BLaER1 treated with 17β-estradiol and CSF1 and Interleukin-3, amounts not matched to agents 10 nM and 100 nM (cell line): Measurements from ENCODE around the gene CSNK1D.

ENCODE experiments used
- H3K27ac ChIP-seq, 11 experiments: shearing (Covaris generic); formaldehyde crosslinking; 2 replicates each; pipeline ENCODE4 v1.8.1; 2022
- H3K27me3 ChIP-seq, 11 experiments: shearing (Covaris generic); formaldehyde crosslinking; 2 replicates each; pipeline ENCODE4 v1.8.1; 2022
- H3K36me3 ChIP-seq, 11 experiments: shearing (Covaris generic); formaldehyde crosslinking; 2 replicates each; pipeline ENCODE4 v1.8.1; 2022
- H3K4me1 ChIP-seq, 10 experiments: shearing (Covaris generic); formaldehyde crosslinking; 2 replicates each; pipeline ENCODE4 v1.8.1; 2022
- H3K4me2 ChIP-seq, 11 experiments: shearing (Covaris generic); formaldehyde crosslinking; 2 replicates each; pipeline ENCODE4 v1.8.1; 2022
- H3K4me3 ChIP-seq, 10 experiments: shearing (Covaris generic); formaldehyde crosslinking; 2 replicates each; pipeline ENCODE4 v1.8.1; 2022
- H3K9ac ChIP-seq, 11 experiments: shearing (Covaris generic); formaldehyde crosslinking; 2 replicates each; pipeline ENCODE4 v1.8.1; 2022
- H3K9me3 ChIP-seq, 11 experiments: shearing (Covaris generic); formaldehyde crosslinking; replicated peaks in 1 of 11; 2 replicates each; pipeline ENCODE4 v1.8.1; 2022
- H4K20me1 ChIP-seq, 11 experiments: shearing (Covaris generic); formaldehyde crosslinking; 2 replicates each; pipeline ENCODE4 v1.8.1; 2022
- Cebpa-rat ChIP-seq, 11 experiments: shearing (Covaris generic); IDR thresholded peaks; 2 replicates each; pipeline ENCODE4 v1.8.1; 2022

The CSNK1D gene

GRCh38 chr17:82318772-82319606 lies 45.5 kb upstream of the CSNK1D start:
- Histone ChIP-seq H3K4me2 (no peak overlapping the region), H3K9me3 (peaks cover 0 to 21% (median 15%) of the 10 kb centered on the region in 11 experiments; a peak in 14 of 22 replicates), H3K36me3 (no peaks in the 10 kb centered on the region), H3K4me3 (no peak overlapping the region), H3K4me1 (peaks cover 21 to 55% (median 37%) of the 10 kb centered on the region in 10 experiments; a peak in 19 of 20 replicates), H3K27ac (no peak overlapping the region), H4K20me1 (peaks cover 0 to 44% (median 0%) of the 10 kb centered on the region in 11 experiments; a peak in 8 of 22 replicates), H3K9ac (no peak overlapping the region), H3K27me3 (peaks cover 31 to 64% (median 55%) of the 10 kb centered on the region in 11 experiments)
- TF ChIP-seq Cebpa-rat (IDR thresholded peaks at IDR 0.05): no peak

GRCh38 chr17:82318169-82318498 lies 44.6 kb upstream of the CSNK1D start:
- no peak for TF ChIP-seq Cebpa-rat (IDR thresholded peaks at IDR 0.05)
- peaks cover 0 to 21% (median 15%) of the 10 kb centered on the region in 11 experiments; a peak in 14 of 22 replicates for H3K9me3 ChIP-seq
- H3K4me1 ChIP-seq: peaks cover 21 to 50% (median 36%) of the 10 kb centered on the region in 10 experiments; a peak in 19 of 20 replicates
- no peak overlapping the region for H3K9ac ChIP-seq
- no peak overlapping the region for H3K4me2 ChIP-seq
- no peak overlapping the region for H3K27ac ChIP-seq
- H3K4me3 ChIP-seq: no peak overlapping the region
- peaks cover 31 to 65% (median 56%) of the 10 kb centered on the region in 11 experiments for H3K27me3 ChIP-seq
- H3K36me3 ChIP-seq: no peaks in the 10 kb centered on the region
- peaks cover 0 to 48% (median 0%) of the 10 kb centered on the region in 11 experiments; a peak in 8 of 22 replicates for H4K20me1 ChIP-seq

GRCh38 chr17:82317394-82318168 lies 44.1 kb upstream of the CSNK1D start, which contains the start of gene CD7:
TSS of gene CD7 (minus strand) at chr17:82317608. CDS start at chr17:82317495, 113 bp downstream.
- Histone ChIP-seq H3K4me3 (no peak within 1 kb of the TSS), H3K27ac (no peak within 1 kb of the TSS; a peak in 1 of 22 replicates), H3K4me2 (peak within 1 kb of the TSS in 9 of 11 experiments; percentile 10 to 82 (median 75); a peak in 16 of 22 replicates), H3K27me3 (peaks cover 31 to 60% (median 55%) of the 10 kb centered on the region in 11 experiments), H3K4me1 (peaks cover 21 to 50% (median 36%) of the 10 kb centered on the region in 10 experiments; a peak in 19 of 20 replicates), H3K36me3 (no peaks in the 10 kb centered on the region), H3K9me3 (peaks cover 0 to 21% (median 15%) of the 10 kb centered on the region in 11 experiments; a peak in 14 of 22 replicates), H4K20me1 (peaks cover 0 to 48% (median 0%) of the 10 kb centered on the region in 11 experiments; a peak in 8 of 22 replicates), H3K9ac (no peak within 1 kb of the TSS; a peak in 1 of 22 replicates)
- no peak for TF ChIP-seq Cebpa-rat (IDR thresholded peaks at IDR 0.05)

- peaks cover 21 to 44% (median 35%) of the 10 kb centered on the region in 10 experiments; a peak in 19 of 20 replicates for H3K4me1 ChIP-seq
- no peak for TF ChIP-seq Cebpa-rat (IDR thresholded peaks at IDR 0.05)
- no peaks in the 10 kb centered on the region for H3K36me3 ChIP-seq
- H3K9me3 ChIP-seq: peaks cover 0 to 21% (median 15%) of the 10 kb centered on the region in 11 experiments; a peak in 14 of 22 replicates
- H4K20me1 ChIP-seq: peaks cover 0 to 43% (median 0%) of the 10 kb centered on the region in 11 experiments; a peak in 8 of 22 replicates
- no peak overlapping the region for H3K4me3 ChIP-seq
- peaks cover 27 to 54% (median 48%) of the 10 kb centered on the region in 11 experiments for H3K27me3 ChIP-seq
- peak overlapping the region in 9 of 11 experiments; percentile 10 to 82 (median 75); a peak in 15 of 22 replicates for H3K4me2 ChIP-seq
- H3K27ac ChIP-seq: no peak overlapping the region; a peak in 1 of 22 replicates
- H3K9ac ChIP-seq: no peak overlapping the region; a peak in 1 of 22 replicates
Measured at GRCh38 chr17:82316651-82317393, 43.3 kb upstream of the CSNK1D start.

- no peaks in the 10 kb centered on the region for H3K36me3 ChIP-seq
- no peak for TF ChIP-seq Cebpa-rat (IDR thresholded peaks at IDR 0.05)
- peaks cover 0 to 21% (median 15%) of the 10 kb centered on the region in 11 experiments; a peak in 14 of 22 replicates for H3K9me3 ChIP-seq
- H3K4me2 ChIP-seq: peak overlapping the region; percentile 64 to 82 (median 74)
- peak overlapping the region in 1 of 10 experiments; percentile 29; a peak in 3 of 20 replicates for H3K4me3 ChIP-seq
- H3K27me3 ChIP-seq: peaks cover 23 to 44% (median 38%) of the 10 kb centered on the region in 11 experiments
- no peak overlapping the region for H3K27ac ChIP-seq
- peak overlapping the region in 3 of 11 experiments; percentile 11 to 26 (median 23); a peak in 2 of 22 replicates for H3K9ac ChIP-seq
- peaks cover 0 to 36% (median 0%) of the 10 kb centered on the region in 11 experiments; a peak in 4 of 22 replicates for H4K20me1 ChIP-seq
- H3K4me1 ChIP-seq: peaks cover 21 to 38% (median 34%) of the 10 kb centered on the region in 10 experiments; a peak in 19 of 20 replicates
Measured at GRCh38 chr17:82315703-82316358, 42.3 kb upstream of the CSNK1D start.

- H3K9ac ChIP-seq: peak overlapping the region in 3 of 11 experiments; percentile 11 to 23 (median 17); a peak in 2 of 22 replicates
- peaks cover 21 to 38% (median 34%) of the 10 kb centered on the region in 10 experiments; a peak in 19 of 20 replicates for H3K4me1 ChIP-seq
- peaks cover 23 to 42% (median 37%) of the 10 kb centered on the region in 11 experiments for H3K27me3 ChIP-seq
- H3K4me2 ChIP-seq: peak overlapping the region; percentile 64 to 82 (median 74)
- H3K4me3 ChIP-seq: no peak overlapping the region; a peak in 1 of 20 replicates
- no peak overlapping the region for H3K27ac ChIP-seq
- H3K36me3 ChIP-seq: no peaks in the 10 kb centered on the region
- H4K20me1 ChIP-seq: peaks cover 0 to 39% (median 0%) of the 10 kb centered on the region in 11 experiments; a peak in 4 of 22 replicates
- H3K9me3 ChIP-seq: peaks cover 0 to 21% (median 15%) of the 10 kb centered on the region in 11 experiments; a peak in 14 of 22 replicates
- TF ChIP-seq Cebpa-rat (IDR thresholded peaks at IDR 0.05): no peak
Measured at GRCh38 chr17:82314727-82315605, 41.5 kb upstream of the CSNK1D start.
